Upper lobe of right lung (tissue), 1 donor: ENCODE data around the gene ZGPAT. TPM values are rescaled to one million over a fixed set of nuclear protein-coding genes. Genes with fewer than 3 reads are reported as not detected.

Experiments
- ATAC-seq: fragments of 200-7000 bp; cut with Tn5 transposase; one replicate; pipeline ENCODE4 v1.9.1; 2020; ENCODE audit warnings: mild to moderate bottlenecking, moderate library complexity
- DNase-seq: peaks from one replicate; pipeline ENCODE4 v3.0.0-alpha.2; 2020
- H3K27ac ChIP-seq: fragments of 200-600 bp; one replicate; pipeline ENCODE4 v1.8.0; 2022
- H3K27me3 ChIP-seq: fragments of 200-600 bp; one replicate; pipeline ENCODE4 v1.8.0; 2022; ENCODE audit warnings: mild to moderate bottlenecking
- H3K36me3 ChIP-seq: fragments of 200-600 bp; one replicate; pipeline ENCODE4 v1.8.0; 2022
- H3K4me1 ChIP-seq: fragments of 200-600 bp; one replicate; pipeline ENCODE4 v1.8.0; 2022
- H3K4me3 ChIP-seq: fragments of 200-600 bp; one replicate; pipeline ENCODE4 v1.8.0; 2022; ENCODE audit warnings: mild to moderate bottlenecking
- H3K9me3 ChIP-seq: fragments of 200-600 bp; one replicate; pipeline ENCODE4 v1.8.0; 2022
- intact Hi-C: fragments of 100-400 bp; cut with DNase I; formaldehyde crosslinking; loops from one replicate; pipeline ENCODE4 v1.11.0; 2022
- total RNA-seq: library from RNA; stranded (reverse); fragmentation: NEBNext Ultra II Directional; extraction: Animal tissue kit (Norgen Biotek cat#: 25700); gene quantifications from one replicate; pipeline ENCODE4 v1.2.1, GENCODE V29; 2021
- TF ChIP-seq, protein P1 (sequence below): fragments of 200-600 bp; IDR thresholded peaks from one replicate; pipeline ENCODE4 v1.8.0; 2022; ENCODE audit warnings: antibody characterized with exemption
- donor health status: DM: no; HTN: yes; CAD: no; lungs with severe emphysema.

The ZGPAT gene
- total RNA-seq, 1 donor from 2014 or later = 27.6 TPM

GRCh38 chr20:63767456-63767855, 59.6 kb downstream of the ZGPAT start:
- Histone ChIP-seq H3K4me3 (no peak overlapping the region), H3K27me3 (no peaks in the 10 kb centered on the region), H3K27ac (no peak overlapping the region), H3K4me1 (no peaks in the 10 kb centered on the region), H3K36me3 (no peaks in the 10 kb centered on the region), H3K9me3 (no peaks in the 10 kb centered on the region)
- TF ChIP-seq, protein P1, sequence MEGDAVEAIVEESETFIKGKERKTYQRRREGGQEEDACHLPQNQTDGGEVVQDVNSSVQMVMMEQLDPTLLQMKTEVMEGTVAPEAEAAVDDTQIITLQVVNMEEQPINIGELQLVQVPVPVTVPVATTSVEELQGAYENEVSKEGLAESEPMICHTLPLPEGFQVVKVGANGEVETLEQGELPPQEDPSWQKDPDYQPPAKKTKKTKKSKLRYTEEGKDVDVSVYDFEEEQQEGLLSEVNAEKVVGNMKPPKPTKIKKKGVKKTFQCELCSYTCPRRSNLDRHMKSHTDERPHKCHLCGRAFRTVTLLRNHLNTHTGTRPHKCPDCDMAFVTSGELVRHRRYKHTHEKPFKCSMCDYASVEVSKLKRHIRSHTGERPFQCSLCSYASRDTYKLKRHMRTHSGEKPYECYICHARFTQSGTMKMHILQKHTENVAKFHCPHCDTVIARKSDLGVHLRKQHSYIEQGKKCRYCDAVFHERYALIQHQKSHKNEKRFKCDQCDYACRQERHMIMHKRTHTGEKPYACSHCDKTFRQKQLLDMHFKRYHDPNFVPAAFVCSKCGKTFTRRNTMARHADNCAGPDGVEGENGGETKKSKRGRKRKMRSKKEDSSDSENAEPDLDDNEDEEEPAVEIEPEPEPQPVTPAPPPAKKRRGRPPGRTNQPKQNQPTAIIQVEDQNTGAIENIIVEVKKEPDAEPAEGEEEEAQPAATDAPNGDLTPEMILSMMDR = no peak
- ATAC-seq (peak; percentile 27), DNase-seq (no peak)
- intact Hi-C loops = no loop called here

- no peak for ATAC-seq
- Histone ChIP-seq H3K27ac (no peak overlapping the region), H3K4me1 (peaks cover 2% of the 10 kb centered on the region), H3K36me3 (no peaks in the 10 kb centered on the region), H3K4me3 (no peak overlapping the region), H3K9me3 (no peaks in the 10 kb centered on the region), H3K27me3 (no peaks in the 10 kb centered on the region)
- no peak for DNase-seq
- TF ChIP-seq, protein P1 = no peak
- intact Hi-C loops = no loop called here
Measured at GRCh38 chr20:63767886-63768285, 60.0 kb downstream of the ZGPAT start.

- intact Hi-C loops = no loop called here
Measured at GRCh38 chr20:63768591-63769515, 61.0 kb downstream of the ZGPAT start.

DNA sequence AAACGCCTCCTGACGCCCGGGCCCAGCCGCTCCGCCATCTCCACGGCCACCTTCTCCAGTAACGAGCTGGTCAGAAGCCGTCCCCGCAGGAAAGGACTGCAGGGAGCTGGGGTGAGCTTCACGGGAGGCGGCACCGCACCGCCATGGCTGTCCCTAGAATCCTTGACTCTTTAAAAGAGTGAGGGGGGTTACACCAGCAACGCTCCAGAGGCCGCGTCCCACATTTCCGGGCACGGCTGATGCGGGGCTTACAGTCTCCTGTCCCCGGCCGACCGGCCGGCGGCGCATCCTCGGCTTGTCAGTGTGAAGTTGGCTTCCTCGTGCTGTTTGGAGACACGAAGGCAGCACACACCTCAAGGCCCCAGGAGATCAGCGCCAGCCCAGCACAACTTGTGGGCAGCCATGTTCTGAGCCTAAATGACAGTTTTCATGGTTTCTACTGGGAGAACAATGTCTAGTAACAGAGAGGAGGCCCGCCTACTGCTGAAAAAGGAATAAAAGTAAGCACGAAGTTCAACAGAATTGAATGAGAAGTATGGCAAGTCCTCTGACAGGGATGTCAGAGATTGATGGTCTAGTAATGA, 62.1 kb downstream of the ZGPAT start:
- TF ChIP-seq, protein P1 = no peak
- intact Hi-C loops = no loop called here
- H3K36me3 ChIP-seq = no peaks in the 10 kb centered on the region
- no peak for DNase-seq
- H3K9me3 ChIP-seq = no peaks in the 10 kb centered on the region
- H3K27ac ChIP-seq = no peak overlapping the region
- H3K4me3 ChIP-seq = no peak overlapping the region
- H3K4me1 ChIP-seq = peaks cover 11% of the 10 kb centered on the region
- no peaks in the 10 kb centered on the region for H3K27me3 ChIP-seq
- ATAC-seq = no peak

More at GRCh38 chr20:63768591-63769515, 61.0 kb downstream of the ZGPAT start:
- no peak for ATAC-seq
- H3K9me3 ChIP-seq = no peaks in the 10 kb centered on the region
- H3K4me1 ChIP-seq = peaks cover 11% of the 10 kb centered on the region
- no peaks in the 10 kb centered on the region for H3K27me3 ChIP-seq
- TF ChIP-seq, protein P1 = no peak
- H3K4me3 ChIP-seq = no peak overlapping the region
- DNase-seq = no peak
- H3K36me3 ChIP-seq = no peaks in the 10 kb centered on the region
- no peak overlapping the region for H3K27ac ChIP-seq

GRCh38 chr20:63771046-63771707, 63.3 kb downstream of the ZGPAT start:
- no peaks in the 10 kb centered on the region for H3K9me3 ChIP-seq
- H3K4me1 ChIP-seq = peaks cover 11% of the 10 kb centered on the region
- intact Hi-C loops = no loop called here
- no peak for DNase-seq
- no peak for ATAC-seq
- H3K27ac ChIP-seq = no peak overlapping the region
- H3K36me3 ChIP-seq = no peaks in the 10 kb centered on the region
- H3K4me3 ChIP-seq = no peak overlapping the region
- TF ChIP-seq, protein P1 = no peak
- no peaks in the 10 kb centered on the region for H3K27me3 ChIP-seq
